HEK293 (cell line): ENCODE results near the gene GNB1.

Source experiments
- CTCF ChIA-PET: fragments of 350-600 bp; formaldehyde crosslinking; extraction: SDS; loops from one replicate; lab custom pipeline; 2021; ENCODE audit warnings: antibody characterized with exemption; lab: Yijun Ruan, JAX
- POLR2A ChIA-PET: fragments of 300-600 bp; formaldehyde crosslinking; extraction: SDS; loops from one replicate; lab custom pipeline; 2020; ENCODE audit warnings: antibody characterized with exemption, inconsistent platforms; lab: Yijun Ruan, JAX
- H3K27ac ChIP-seq: fragments of 200-500 bp; sonication (Bioruptor generic); 2 replicates; pipeline ENCODE4 v1.5.1; 2014; ENCODE audit warnings: low read depth, low read length, control low read depth, inconsistent platforms; ENCODE audit errors: extremely low read depth
- H3K36me3 ChIP-seq, 2 experiments: fragments of 200-500 bp in 1 of 2; sonication (Bioruptor generic) in 1 of 2; 1 replicate in 1 of 2; 2 replicates in 1 of 2; pipeline ENCODE4 v1.5.1; 2014 to 2017; ENCODE audit warnings: inconsistent platforms in 2 of 2, low read length in 2 of 2; ENCODE audit not compliant: control insufficient read depth in 2 of 2, insufficient read depth in 1 of 2
- H3K4me1 ChIP-seq: fragments of 200-500 bp; sonication (Bioruptor generic); 2 replicates; pipeline ENCODE4 v1.5.1; 2014; ENCODE audit warnings: mild to moderate bottlenecking, low read length, inconsistent platforms; ENCODE audit not compliant: control insufficient read depth, insufficient read depth
- H3K4me3 ChIP-seq: 2 replicates; pipeline ENCODE4 v1.5.1; 2011; ENCODE audit warnings: low read depth, mild to moderate bottlenecking, control low read depth, low read length, moderate library complexity
- H3K9me3 ChIP-seq: fragments of 200-500 bp; sonication (Bioruptor generic); 2 replicates; pipeline ENCODE4 v1.5.1; 2014; ENCODE audit warnings: low read depth, low read length, inconsistent platforms; ENCODE audit not compliant: control insufficient read depth, insufficient read depth
- BCL11B ChIP-seq: fragments of 450-650 bp; formaldehyde crosslinking; IDR thresholded peaks from 2 replicates; pipeline ENCODE4 v1.5.1; 2016; ENCODE audit warnings: low read depth, missing biosample characterization, missing genetic modification characterization
- EGR2 ChIP-seq: fragments of 450-650 bp; formaldehyde crosslinking; IDR thresholded peaks from 2 replicates; pipeline ENCODE4 v1.5.1; 2016; ENCODE audit warnings: low read depth, missing biosample characterization, missing genetic modification characterization
- GLI4 ChIP-seq: fragments of 450-650 bp; formaldehyde crosslinking; IDR thresholded peaks from 2 replicates; pipeline ENCODE4 v1.5.1; 2016; ENCODE audit warnings: missing biosample characterization, missing genetic modification characterization
- GLIS2 ChIP-seq: fragments of 450-650 bp; formaldehyde crosslinking; IDR thresholded peaks from 2 replicates; pipeline ENCODE4 v1.5.1; 2016; ENCODE audit warnings: missing biosample characterization, missing genetic modification characterization
- KLF16 ChIP-seq: fragments of 450-650 bp; formaldehyde crosslinking; IDR thresholded peaks from 2 replicates; pipeline ENCODE4 v1.5.1; 2017; ENCODE audit warnings: missing biosample characterization, missing genetic modification characterization
- MZF1 ChIP-seq: fragments of 450-650 bp; formaldehyde crosslinking; IDR thresholded peaks from 2 replicates; pipeline ENCODE4 v1.5.1; 2017; ENCODE audit warnings: missing biosample characterization, missing genetic modification characterization, borderline replicate concordance
- SCRT2 ChIP-seq: fragments of 450-650 bp; formaldehyde crosslinking; IDR thresholded peaks from 2 replicates; pipeline ENCODE4 v1.5.1; 2016; ENCODE audit warnings: missing biosample characterization, missing genetic modification characterization
- ZBTB20 ChIP-seq: fragments of 450-650 bp; formaldehyde crosslinking; IDR thresholded peaks from 2 replicates; pipeline ENCODE4 v1.5.1; 2016; ENCODE audit warnings: missing biosample characterization, missing genetic modification characterization
- ZFP69B ChIP-seq: fragments of 450-650 bp; formaldehyde crosslinking; IDR thresholded peaks from 2 replicates; pipeline ENCODE4 v1.5.1; 2016; ENCODE audit warnings: missing biosample characterization, missing genetic modification characterization
- ZNF140 ChIP-seq: fragments of 450-650 bp; formaldehyde crosslinking; IDR thresholded peaks from 2 replicates; pipeline ENCODE4 v1.5.1; 2016; ENCODE audit warnings: missing biosample characterization, missing genetic modification characterization
- ZNF2 ChIP-seq: fragments of 450-650 bp; formaldehyde crosslinking; IDR thresholded peaks from 2 replicates; pipeline ENCODE4 v1.5.1; 2016; ENCODE audit warnings: missing biosample characterization, missing genetic modification characterization
- ZNF292 ChIP-seq: fragments of 450-650 bp; formaldehyde crosslinking; IDR thresholded peaks from 2 replicates; pipeline ENCODE4 v1.5.1; 2016; ENCODE audit warnings: low read depth, missing biosample characterization, missing genetic modification characterization, borderline replicate concordance
- ZNF311 ChIP-seq: fragments of 450-650 bp; formaldehyde crosslinking; IDR thresholded peaks from 2 replicates; pipeline ENCODE4 v1.5.1; 2017; ENCODE audit warnings: missing biosample characterization, missing genetic modification characterization, borderline replicate concordance
- ZNF416 ChIP-seq: fragments of 450-650 bp; formaldehyde crosslinking; IDR thresholded peaks from 2 replicates; pipeline ENCODE4 v1.5.1; 2016; ENCODE audit warnings: missing biosample characterization, missing genetic modification characterization
- ZNF433 ChIP-seq: fragments of 450-650 bp; formaldehyde crosslinking; IDR thresholded peaks from 2 replicates; pipeline ENCODE4 v1.5.1; 2016; ENCODE audit warnings: missing biosample characterization, missing genetic modification characterization, low read depth
- ZNF501 ChIP-seq: fragments of 450-650 bp; formaldehyde crosslinking; IDR thresholded peaks from 2 replicates; pipeline ENCODE4 v1.5.1; 2016; ENCODE audit warnings: missing biosample characterization, missing genetic modification characterization
- ZSCAN23 ChIP-seq: fragments of 450-650 bp; formaldehyde crosslinking; IDR thresholded peaks from 2 replicates; pipeline ENCODE4 v1.5.1; 2016; ENCODE audit warnings: missing biosample characterization, missing genetic modification characterization
- ZSCAN30 ChIP-seq: fragments of 450-650 bp; IDR thresholded peaks from 2 replicates; pipeline ENCODE4 v1.5.1; 2018; ENCODE audit warnings: missing biosample characterization, mild to moderate bottlenecking, missing genetic modification characterization, moderate library complexity
- TF ChIP-seq, protein P1 (sequence below): fragments of 450-650 bp; formaldehyde crosslinking; IDR thresholded peaks from 2 replicates; pipeline ENCODE4 v1.5.1; 2016; ENCODE audit warnings: missing biosample characterization, missing genetic modification characterization
- TF ChIP-seq, protein P2 (sequence below): fragments of 450-650 bp; formaldehyde crosslinking; IDR thresholded peaks from 2 replicates; pipeline ENCODE4 v1.5.1; 2016; ENCODE audit warnings: missing biosample characterization, missing genetic modification characterization
- TF ChIP-seq, protein P3 (sequence below): fragments of 450-650 bp; formaldehyde crosslinking; IDR thresholded peaks from 2 replicates; pipeline ENCODE4 v1.5.1; 2016; ENCODE audit warnings: missing biosample characterization, missing genetic modification characterization, low read depth
- TF ChIP-seq, protein P4 (sequence below): fragments of 450-650 bp; formaldehyde crosslinking; optimal IDR thresholded peaks from 2 replicates; pipeline ENCODE3; 2016; ENCODE audit warnings: missing biosample characterization, mild to moderate bottlenecking, missing genetic modification characterization

GNB1 gene

DNA sequence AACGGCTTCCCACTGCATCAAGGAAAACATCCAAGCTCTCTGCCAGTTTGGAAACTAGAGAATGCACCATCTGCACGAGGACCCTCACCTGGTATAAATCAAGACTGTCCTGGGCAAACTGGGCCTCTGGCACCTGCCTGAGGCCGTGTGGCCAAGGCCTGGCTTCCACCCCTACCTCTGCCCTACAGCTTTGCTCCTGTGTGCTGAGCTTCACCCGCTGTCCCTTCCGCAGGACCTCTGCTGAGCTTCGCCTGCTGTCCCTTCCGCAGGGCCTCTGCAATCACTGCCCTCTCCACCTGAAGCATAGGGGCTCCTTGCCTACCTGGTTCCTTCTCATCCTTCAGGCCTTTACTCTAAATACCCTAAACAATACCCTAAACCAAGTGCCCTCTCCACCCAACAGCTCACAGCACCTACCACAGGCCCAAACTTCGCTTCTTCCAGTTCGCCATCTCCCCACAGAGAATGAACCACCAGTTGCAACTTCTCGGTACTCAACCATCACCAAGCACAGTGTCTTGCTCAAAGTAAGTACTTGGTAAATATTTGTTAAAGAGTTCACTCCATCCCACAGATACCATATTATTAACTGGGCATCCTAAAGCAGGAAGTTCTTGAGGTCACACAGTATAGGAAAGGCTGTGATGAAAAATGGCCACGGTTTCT, 18.4 kb downstream of the GNB1 start:
- H3K9me3 ChIP-seq = no peaks in the 10 kb centered on the region
- CTCF ChIA-PET = interaction anchor here (0.5 kb wide), 1 partner anchor 14 kb away, joined by 3 read pairs; no protein-coding TSS in a partner anchor
- H3K27ac ChIP-seq = no peak overlapping the region; the same call in 1 of the 2 replicates
- TF ChIP-seq BCL11B (tag by site-specific recombination) (no peak), ZNF501 (tag by site-specific recombination) (no peak), ZNF416 (tag by site-specific recombination) (no peak), SCRT2 (tag by site-specific recombination) (peak; percentile 66), ZNF433 (no peak), ZNF2 (tag by site-specific recombination) (no peak)
- TF ChIP-seq, protein P1, sequence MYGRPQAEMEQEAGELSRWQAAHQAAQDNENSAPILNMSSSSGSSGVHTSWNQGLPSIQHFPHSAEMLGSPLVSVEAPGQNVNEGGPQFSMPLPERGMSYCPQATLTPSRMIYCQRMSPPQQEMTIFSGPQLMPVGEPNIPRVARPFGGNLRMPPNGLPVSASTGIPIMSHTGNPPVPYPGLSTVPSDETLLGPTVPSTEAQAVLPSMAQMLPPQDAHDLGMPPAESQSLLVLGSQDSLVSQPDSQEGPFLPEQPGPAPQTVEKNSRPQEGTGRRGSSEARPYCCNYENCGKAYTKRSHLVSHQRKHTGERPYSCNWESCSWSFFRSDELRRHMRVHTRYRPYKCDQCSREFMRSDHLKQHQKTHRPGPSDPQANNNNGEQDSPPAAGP = no peak
- TF ChIP-seq, all 188 proteins: peak for 1
- Histone ChIP-seq H3K4me3 (no peak overlapping the region), H3K36me3 (peaks cover 10 to 46% of the 10 kb centered on the region in 2 experiments; a peak in 2 of 3 replicates), H3K4me1 (no peaks in the 10 kb centered on the region; the same call in 1 of the 2 replicates)
- POLR2A ChIA-PET = interaction anchor here (0.6 to 1.2 kb wide), 2 partner anchors 27 to 223 kb away, joined by 3 read pairs; no protein-coding TSS in a partner anchor

DNA sequence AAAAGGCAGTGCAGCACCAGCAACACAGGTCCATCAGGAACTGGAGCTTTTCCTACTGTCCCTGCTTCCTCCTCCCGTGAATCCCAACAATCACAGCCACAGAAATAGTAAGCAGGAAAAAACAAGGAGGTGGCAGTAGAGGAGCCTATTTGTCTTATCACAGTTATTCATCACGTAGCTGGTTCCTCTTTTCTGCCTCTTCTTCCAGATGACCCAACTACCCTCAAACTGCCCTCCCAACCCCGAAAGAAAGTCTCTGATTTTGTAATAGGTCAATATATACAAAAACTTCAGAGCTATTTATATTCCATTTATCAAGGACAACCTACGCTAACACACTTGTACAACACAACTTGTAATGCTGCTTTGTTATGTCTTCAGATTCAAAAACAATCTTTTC, 21.4 kb downstream of the GNB1 start:
- no peak overlapping the region for H3K4me3 ChIP-seq
- no peaks in the 10 kb centered on the region for H3K9me3 ChIP-seq
- no peak overlapping the region for H3K27ac ChIP-seq
- TF ChIP-seq EGR2 (tag by site-specific recombination) (no peak), MZF1 (no peak), GLIS2 (tag by site-specific recombination) (no peak), ZNF292 (no peak), ZFP69B (tag by site-specific recombination) (no peak), ZSCAN23 (tag by site-specific recombination) (no peak), ZSCAN30 (tag by site-specific recombination) (no peak), ZNF140 (tag by site-specific recombination) (no peak), KLF16 (no peak), ZBTB20 (tag by site-specific recombination) (no peak), ZNF311 (tag by site-specific recombination) (no peak), GLI4 (tag by site-specific recombination) (no peak)
- TF ChIP-seq, protein P2, sequence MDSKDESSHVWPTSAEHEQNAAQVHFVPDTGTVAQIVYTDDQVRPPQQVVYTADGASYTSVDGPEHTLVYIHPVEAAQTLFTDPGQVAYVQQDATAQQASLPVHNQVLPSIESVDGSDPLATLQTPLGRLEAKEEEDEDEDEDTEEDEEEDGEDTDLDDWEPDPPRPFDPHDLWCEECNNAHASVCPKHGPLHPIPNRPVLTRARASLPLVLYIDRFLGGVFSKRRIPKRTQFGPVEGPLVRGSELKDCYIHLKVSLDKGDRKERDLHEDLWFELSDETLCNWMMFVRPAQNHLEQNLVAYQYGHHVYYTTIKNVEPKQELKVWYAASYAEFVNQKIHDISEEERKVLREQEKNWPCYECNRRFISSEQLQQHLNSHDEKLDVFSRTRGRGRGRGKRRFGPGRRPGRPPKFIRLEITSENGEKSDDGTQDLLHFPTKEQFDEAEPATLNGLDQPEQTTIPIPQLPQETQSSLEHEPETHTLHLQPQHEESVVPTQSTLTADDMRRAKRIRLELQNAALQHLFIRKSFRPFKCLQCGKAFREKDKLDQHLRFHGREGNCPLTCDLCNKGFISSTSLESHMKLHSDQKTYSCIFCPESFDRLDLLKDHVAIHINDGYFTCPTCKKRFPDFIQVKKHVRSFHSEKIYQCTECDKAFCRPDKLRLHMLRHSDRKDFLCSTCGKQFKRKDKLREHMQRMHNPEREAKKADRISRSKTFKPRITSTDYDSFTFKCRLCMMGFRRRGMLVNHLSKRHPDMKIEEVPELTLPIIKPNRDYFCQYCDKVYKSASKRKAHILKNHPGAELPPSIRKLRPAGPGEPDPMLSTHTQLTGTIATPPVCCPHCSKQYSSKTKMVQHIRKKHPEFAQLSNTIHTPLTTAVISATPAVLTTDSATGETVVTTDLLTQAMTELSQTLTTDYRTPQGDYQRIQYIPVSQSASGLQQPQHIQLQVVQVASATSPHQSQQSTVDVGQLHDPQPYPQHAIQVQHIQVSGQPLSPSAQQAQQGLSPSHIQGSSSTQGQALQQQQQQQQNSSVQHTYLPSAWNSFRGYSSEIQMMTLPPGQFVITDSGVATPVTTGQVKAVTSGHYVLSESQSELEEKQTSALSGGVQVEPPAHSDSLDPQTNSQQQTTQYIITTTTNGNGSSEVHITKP (tag by site-specific recombination) = no peak
- TF ChIP-seq, protein P3, sequence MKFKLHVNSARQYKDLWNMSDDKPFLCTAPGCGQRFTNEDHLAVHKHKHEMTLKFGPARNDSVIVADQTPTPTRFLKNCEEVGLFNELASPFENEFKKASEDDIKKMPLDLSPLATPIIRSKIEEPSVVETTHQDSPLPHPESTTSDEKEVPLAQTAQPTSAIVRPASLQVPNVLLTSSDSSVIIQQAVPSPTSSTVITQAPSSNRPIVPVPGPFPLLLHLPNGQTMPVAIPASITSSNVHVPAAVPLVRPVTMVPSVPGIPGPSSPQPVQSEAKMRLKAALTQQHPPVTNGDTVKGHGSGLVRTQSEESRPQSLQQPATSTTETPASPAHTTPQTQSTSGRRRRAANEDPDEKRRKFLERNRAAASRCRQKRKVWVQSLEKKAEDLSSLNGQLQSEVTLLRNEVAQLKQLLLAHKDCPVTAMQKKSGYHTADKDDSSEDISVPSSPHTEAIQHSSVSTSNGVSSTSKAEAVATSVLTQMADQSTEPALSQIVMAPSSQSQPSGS (tag by site-specific recombination) = no peak
- TF ChIP-seq, protein P4, sequence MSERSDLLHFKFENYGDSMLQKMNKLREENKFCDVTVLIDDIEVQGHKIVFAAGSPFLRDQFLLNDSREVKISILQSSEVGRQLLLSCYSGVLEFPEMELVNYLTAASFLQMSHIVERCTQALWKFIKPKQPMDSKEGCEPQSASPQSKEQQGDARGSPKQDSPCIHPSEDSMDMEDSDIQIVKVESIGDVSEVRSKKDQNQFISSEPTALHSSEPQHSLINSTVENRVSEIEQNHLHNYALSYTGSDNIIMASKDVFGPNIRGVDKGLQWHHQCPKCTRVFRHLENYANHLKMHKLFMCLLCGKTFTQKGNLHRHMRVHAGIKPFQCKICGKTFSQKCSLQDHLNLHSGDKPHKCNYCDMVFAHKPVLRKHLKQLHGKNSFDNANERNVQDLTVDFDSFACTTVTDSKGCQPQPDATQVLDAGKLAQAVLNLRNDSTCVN (tag by site-specific recombination) = no peak
- ChIA-PET POLR2A (interaction anchor here (1.0 kb wide), 1 partner anchor 14 kb away, joined by 3 read pairs; no protein-coding TSS in a partner anchor), CTCF (interaction anchor here (0.6 to 1.5 kb wide), 5 partner anchors 16 to 682 kb away, joined by 4 to 8 read pairs (median 5); no protein-coding TSS in a partner anchor)
- no peaks in the 10 kb centered on the region for H3K4me1 ChIP-seq
- peaks cover 3 to 23% of the 10 kb centered on the region in 2 experiments; a peak in 2 of 3 replicates for H3K36me3 ChIP-seq
